Activated T-helper 1 cell treated with anti-CD3 and anti-CD28 coated beads, Interleukin-12 subunit alpha, Interleukin-12 subunit beta, Interleukin-2, Interleukin-4 antibody, amounts not matched to agents 30 ng/mL and 10 ng/mL and 1 ng/mL, durations not matched to agents 14 hours and 24 hours and 36 hours (primary cell): ENCODE measurements around the gene IL15RA. TPM values are rescaled to one million over a fixed set of nuclear protein-coding genes. Genes with fewer than 3 reads are reported as not detected.
"Not testable (repeated sequence)": the region's sequence is repeated elsewhere in the genome, so short reads cannot be mapped to it uniquely, and the experiment has no call there.

Experiments
- DNase-seq: peaks from one replicate; pipeline ENCODE4 v3.0.0; 2021; ENCODE audit warnings: low spot score
- H3K27ac Mint-ChIP-seq: one replicate; pipeline ENCODE4 v1.8.0; 2021; ENCODE audit warnings: mild to moderate bottlenecking, mixed read lengths
- H3K27me3 Mint-ChIP-seq: one replicate; pipeline ENCODE4 v1.8.0; 2022; ENCODE audit warnings: mild to moderate bottlenecking, moderate library complexity, mixed read lengths; ENCODE audit not compliant: insufficient read depth
- H3K36me3 Mint-ChIP-seq: one replicate; pipeline ENCODE4 v1.8.0; 2021; ENCODE audit warnings: low read depth, mixed read lengths
- H3K4me1 Mint-ChIP-seq: one replicate; pipeline ENCODE4 v1.8.0; 2021; ENCODE audit warnings: low read depth, mixed read lengths
- H3K4me3 Mint-ChIP-seq: one replicate; pipeline ENCODE4 v1.8.0; 2021; ENCODE audit warnings: mild to moderate bottlenecking, moderate library complexity, mixed read lengths
- H3K9me3 Mint-ChIP-seq: one replicate; pipeline ENCODE4 v1.8.0; 2021; ENCODE audit warnings: mixed read lengths
- intact Hi-C: fragments of 100-400 bp; cut with micrococcal nuclease; formaldehyde crosslinking; loops from one replicate; pipeline ENCODE4 v1.15.1; 2024
- total RNA-seq: library from RNA; stranded (reverse); gene quantifications from 2 replicates; pipeline ENCODE4 v1.2.3, GENCODE V29; 2022

IL15RA gene
- total RNA-seq, 1 donor from 2014 or later = 23.4 TPM

- no peaks in the 10 kb centered on the region for H3K27me3 Mint-ChIP-seq
- no peaks in the 10 kb centered on the region for H3K4me1 Mint-ChIP-seq
- H3K27ac Mint-ChIP-seq = no peak overlapping the region
- H3K4me3 Mint-ChIP-seq = no peak overlapping the region
- peaks cover 61% of the 10 kb centered on the region for H3K36me3 Mint-ChIP-seq
- no peaks in the 10 kb centered on the region for H3K9me3 Mint-ChIP-seq
- intact Hi-C loops = no loop called here
- DNase-seq = no peak
Observed at GRCh38 chr10:5921746-5922145, 55.6 kb downstream of the IL15RA start.

GRCh38 chr10:5919568-5919967, 57.8 kb downstream of the IL15RA start:
- no peak overlapping the region for H3K27ac Mint-ChIP-seq
- peaks cover 68% of the 10 kb centered on the region for H3K36me3 Mint-ChIP-seq

GRCh38 chr10:5918763-5919162, 58.6 kb downstream of the IL15RA start:
- Mint-ChIP-seq H3K4me3 (no peak overlapping the region), H3K9me3 (no peaks in the 10 kb centered on the region), H3K27me3 (no peaks in the 10 kb centered on the region), H3K36me3 (peaks cover 69% of the 10 kb centered on the region), H3K27ac (no peak overlapping the region), H3K4me1 (no peaks in the 10 kb centered on the region)
- intact Hi-C loops = no loop called here
- no peak for DNase-seq

More at GRCh38 chr10:5919568-5919967, 57.8 kb downstream of the IL15RA start:
- intact Hi-C loops = no loop called here
- H3K4me3 Mint-ChIP-seq = no peak overlapping the region
- no peaks in the 10 kb centered on the region for H3K27me3 Mint-ChIP-seq
- H3K4me1 Mint-ChIP-seq = no peaks in the 10 kb centered on the region
- no peak for DNase-seq
- H3K9me3 Mint-ChIP-seq = no peaks in the 10 kb centered on the region

GRCh38 chr10:5917305-5917704, 60.0 kb downstream of the IL15RA start:
- Mint-ChIP-seq H3K4me1 (no peaks in the 10 kb centered on the region), H3K9me3 (no peaks in the 10 kb centered on the region), H3K27ac (no peak overlapping the region), H3K4me3 (no peak overlapping the region), H3K27me3 (no peaks in the 10 kb centered on the region), H3K36me3 (peaks cover 68% of the 10 kb centered on the region)
- intact Hi-C loops = no loop called here
- DNase-seq = no peak

- Mint-ChIP-seq H3K36me3 (peaks cover 63% of the 10 kb centered on the region), H3K27me3 (no peaks in the 10 kb centered on the region), H3K9me3 (no peaks in the 10 kb centered on the region), H3K4me1 (no peaks in the 10 kb centered on the region), H3K27ac (no peak overlapping the region), H3K4me3 (no peak overlapping the region)
- no peak for DNase-seq
- intact Hi-C loops = no loop called here
Observed at GRCh38 chr10:5915451-5915850, 61.9 kb downstream of the IL15RA start.

GRCh38 chr10:5913736-5914135, 63.6 kb downstream of the IL15RA start:
- Mint-ChIP-seq H3K27me3 (no peaks in the 10 kb centered on the region), H3K9me3 (no peaks in the 10 kb centered on the region), H3K4me3 (no peak overlapping the region), H3K36me3 (peaks cover 65% of the 10 kb centered on the region), H3K4me1 (no peaks in the 10 kb centered on the region), H3K27ac (no peak overlapping the region)
- DNase-seq = no peak
- intact Hi-C loops = no loop called here

- Mint-ChIP-seq H3K27ac (peak overlapping the region; percentile 14), H3K9me3 (no peaks in the 10 kb centered on the region), H3K4me1 (no peaks in the 10 kb centered on the region), H3K36me3 (peaks cover 53% of the 10 kb centered on the region), H3K4me3 (no peak overlapping the region), H3K27me3 (no peaks in the 10 kb centered on the region)
- DNase-seq = no peak
- intact Hi-C loops = no loop called here
Observed at GRCh38 chr10:5911670-5912069, 65.7 kb downstream of the IL15RA start.

GRCh38 chr10:5910323-5911100, 66.8 kb downstream of the IL15RA start:
- Mint-ChIP-seq H3K27ac (no peak overlapping the region), H3K4me1 (no peaks in the 10 kb centered on the region), H3K4me3 (no peak overlapping the region), H3K36me3 (peaks cover 50% of the 10 kb centered on the region), H3K9me3 (no peaks in the 10 kb centered on the region), H3K27me3 (no peaks in the 10 kb centered on the region)
- no peak for DNase-seq
- intact Hi-C loops = no loop called here

GRCh38 chr10:5908676-5909075, 68.7 kb downstream of the IL15RA start:
- H3K27me3 Mint-ChIP-seq, DNase-seq, H3K4me1 Mint-ChIP-seq, H3K27ac Mint-ChIP-seq, H3K9me3 Mint-ChIP-seq, H3K4me3 Mint-ChIP-seq, intact Hi-C loops: not testable (repeated sequence)
- peaks cover 46% of the 10 kb centered on the region for H3K36me3 Mint-ChIP-seq

GRCh38 chr10:5906651-5907050, 70.7 kb downstream of the IL15RA start:
- H3K4me3 Mint-ChIP-seq = no peak overlapping the region
- no peak for DNase-seq
- peaks cover 4% of the 10 kb centered on the region for H3K9me3 Mint-ChIP-seq
- peaks cover 12% of the 10 kb centered on the region for H3K4me1 Mint-ChIP-seq
- no peak overlapping the region for H3K27ac Mint-ChIP-seq
- H3K36me3 Mint-ChIP-seq = peaks cover 40% of the 10 kb centered on the region
- H3K27me3 Mint-ChIP-seq = no peaks in the 10 kb centered on the region
- intact Hi-C loops = no loop called here

- peaks cover 4% of the 10 kb centered on the region for H3K9me3 Mint-ChIP-seq
Observed at GRCh38 chr10:5905854-5906507, 71.4 kb downstream of the IL15RA start.

GRCh38 chr10:5904227-5904626, 73.1 kb downstream of the IL15RA start:
- no peak for DNase-seq
- Mint-ChIP-seq H3K4me3 (no peak overlapping the region), H3K4me1 (peaks cover 12% of the 10 kb centered on the region), H3K27me3 (no peaks in the 10 kb centered on the region), H3K27ac (peak overlapping the region; percentile 82), H3K9me3 (peaks cover 4% of the 10 kb centered on the region), H3K36me3 (peaks cover 29% of the 10 kb centered on the region)
- intact Hi-C loops = no loop called here

More at GRCh38 chr10:5905854-5906507, 71.4 kb downstream of the IL15RA start:
- DNase-seq = no peak
- intact Hi-C loops = no loop called here
- Mint-ChIP-seq H3K4me3 (no peak overlapping the region), H3K27me3 (no peaks in the 10 kb centered on the region), H3K36me3 (peaks cover 35% of the 10 kb centered on the region), H3K27ac (no peak overlapping the region), H3K4me1 (peaks cover 12% of the 10 kb centered on the region)

GRCh38 chr10:5903563-5903962, 73.8 kb downstream of the IL15RA start:
- H3K27ac Mint-ChIP-seq = no peak overlapping the region
- H3K9me3 Mint-ChIP-seq = peaks cover 4% of the 10 kb centered on the region
- H3K4me3 Mint-ChIP-seq = no peak overlapping the region
- peaks cover 27% of the 10 kb centered on the region for H3K36me3 Mint-ChIP-seq
- H3K27me3 Mint-ChIP-seq = no peaks in the 10 kb centered on the region
- peaks cover 12% of the 10 kb centered on the region for H3K4me1 Mint-ChIP-seq
- intact Hi-C loops = no loop called here
- no peak for DNase-seq
